Left lung (tissue), 10 donors: ENCODE results near the gene DAZL. TPM values are rescaled to one million over a fixed set of nuclear protein-coding genes. Genes with fewer than 3 reads are reported as not detected.

ENCODE experiments used
- ATAC-seq: fragments of 200-7000 bp; cut with Tn5 transposase; one replicate; pipeline ENCODE4 v1.9.1; 2020; ENCODE audit warnings: moderate library complexity
- DNase-seq, 4 donors: peaks; one replicate each; pipeline ENCODE4 v3.0.0-alpha.2; 2013 to 2020
- H3K27ac ChIP-seq, 2 donors: fragments of 200-600 bp; sonication (generic) in 1 of 2; one replicate each; pipeline versions ENCODE4 v1.5.0 to v1.8.0; 2020 to 2021
- H3K27me3 ChIP-seq, 2 donors: fragments of 200-600 bp; sonication (generic) in 1 of 2; one replicate each; pipeline versions ENCODE4 v1.5.0 to v1.8.0; 2020 to 2021
- H3K36me3 ChIP-seq, 2 donors: fragments of 200-600 bp; sonication (generic) in 1 of 2; one replicate each; pipeline versions ENCODE4 v1.5.0 to v1.8.0; 2020 to 2021
- H3K4me1 ChIP-seq, 2 donors: fragments of 200-600 bp; one replicate each; pipeline ENCODE4 v1.8.0; 2021
- H3K4me3 ChIP-seq, 2 donors: fragments of 200-600 bp; sonication (generic) in 1 of 2; one replicate each; pipeline versions ENCODE4 v1.5.0 to v1.8.0; 2020 to 2021; ENCODE audit warnings: mild to moderate bottlenecking in 1 of 2
- H3K9me3 ChIP-seq, 2 donors: fragments of 200-600 bp; sonication (generic) in 1 of 2; one replicate each; pipeline versions ENCODE4 v1.5.0 to v1.8.0; 2020 to 2021
- intact Hi-C, 2 donors: fragments of 100-400 bp; cut with DNase I; formaldehyde crosslinking; loops; one replicate each; pipeline versions ENCODE4 v1.11.2 to v1.14.2; 2022
- polyA plus RNA-seq, 6 donors: library from polyadenylated mRNA; unstranded; fragments of 120-200 nt; gene quantifications; one replicate each; pipeline ENCODE4 v1.2.1, GENCODE V29; 2013; ENCODE audit not compliant: insufficient read length in 6 of 6
- total RNA-seq, 2 donors: library from RNA; stranded (reverse); fragmentation: NEBNext Ultra II Directional; extraction: Animal tissue kit (Norgen Biotek cat#: 25700); gene quantifications; one replicate each; pipeline ENCODE4 v1.2.1, GENCODE V29; 2021
- TF ChIP-seq, protein P1 (sequence below), 2 donors: fragments of 200-600 bp; sonication (generic) in 1 of 2; IDR thresholded peaks; one replicate each; pipeline versions ENCODE4 v1.5.0 to v1.8.0; 2021; ENCODE audit warnings: antibody characterized with exemption in 2 of 2
- donor health status: DM: no; HTN: yes; CAD: no.
- donor health status: DM: no; HTN: no; CAD: no.

DAZL gene
- total and polyA plus RNA-seq, 8 donors: not detected

DNA sequence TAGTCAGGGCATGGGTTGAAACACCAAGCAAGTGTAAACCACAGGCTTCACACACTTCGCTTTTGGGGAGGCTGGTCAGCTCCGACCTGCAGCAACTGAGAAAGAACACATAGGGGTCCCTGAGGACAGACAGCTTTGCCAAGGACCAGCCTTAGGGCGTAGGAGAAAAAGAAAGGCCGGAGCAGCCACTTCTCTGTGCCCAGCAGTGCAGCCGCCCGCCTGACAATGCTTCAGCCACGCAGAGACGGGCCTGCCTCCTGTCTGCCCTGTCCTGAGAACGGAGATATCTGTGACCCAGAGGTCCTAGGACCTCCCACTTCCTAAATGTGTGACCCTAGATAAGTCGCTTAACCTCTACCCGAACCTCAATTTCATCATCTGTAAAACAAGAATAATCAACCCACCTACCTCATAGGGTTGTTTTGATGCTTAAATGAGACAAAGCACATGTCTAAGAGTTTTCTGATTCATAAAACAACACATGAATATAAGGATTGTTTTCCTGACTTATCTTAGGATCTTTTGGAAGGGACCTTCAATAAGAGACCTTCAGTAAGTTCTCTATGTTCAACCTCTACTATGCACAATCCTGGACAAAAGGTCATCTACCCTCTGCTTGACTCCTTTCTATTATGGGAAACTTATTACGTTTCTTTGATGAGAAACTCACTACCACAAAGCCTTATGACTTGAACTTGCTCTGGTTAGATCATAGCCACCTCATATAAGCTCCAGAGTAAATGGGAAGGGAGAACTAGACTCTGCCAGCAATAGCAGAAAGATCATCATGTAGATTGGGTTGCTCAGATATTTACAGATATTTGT, 58.8 kb downstream of the DAZL start:
- TF ChIP-seq, protein P1, sequence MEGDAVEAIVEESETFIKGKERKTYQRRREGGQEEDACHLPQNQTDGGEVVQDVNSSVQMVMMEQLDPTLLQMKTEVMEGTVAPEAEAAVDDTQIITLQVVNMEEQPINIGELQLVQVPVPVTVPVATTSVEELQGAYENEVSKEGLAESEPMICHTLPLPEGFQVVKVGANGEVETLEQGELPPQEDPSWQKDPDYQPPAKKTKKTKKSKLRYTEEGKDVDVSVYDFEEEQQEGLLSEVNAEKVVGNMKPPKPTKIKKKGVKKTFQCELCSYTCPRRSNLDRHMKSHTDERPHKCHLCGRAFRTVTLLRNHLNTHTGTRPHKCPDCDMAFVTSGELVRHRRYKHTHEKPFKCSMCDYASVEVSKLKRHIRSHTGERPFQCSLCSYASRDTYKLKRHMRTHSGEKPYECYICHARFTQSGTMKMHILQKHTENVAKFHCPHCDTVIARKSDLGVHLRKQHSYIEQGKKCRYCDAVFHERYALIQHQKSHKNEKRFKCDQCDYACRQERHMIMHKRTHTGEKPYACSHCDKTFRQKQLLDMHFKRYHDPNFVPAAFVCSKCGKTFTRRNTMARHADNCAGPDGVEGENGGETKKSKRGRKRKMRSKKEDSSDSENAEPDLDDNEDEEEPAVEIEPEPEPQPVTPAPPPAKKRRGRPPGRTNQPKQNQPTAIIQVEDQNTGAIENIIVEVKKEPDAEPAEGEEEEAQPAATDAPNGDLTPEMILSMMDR (IDR thresholded peaks at IDR 0.05): no peak
- ATAC-seq: no peak
- no peak overlapping the region for H3K4me3 ChIP-seq
- peak in 1 of 4 donors; percentile 50 for DNase-seq
- no peaks in the 10 kb centered on the region for H3K36me3 ChIP-seq
- H3K27me3 ChIP-seq: no peaks in the 10 kb centered on the region
- intact Hi-C loops: no loop called here
- no peak overlapping the region for H3K27ac ChIP-seq
- H3K9me3 ChIP-seq: no peaks in the 10 kb centered on the region
- H3K4me1 ChIP-seq: peaks cover 0 to 5% of the 10 kb centered on the region in 2 donors

DNA sequence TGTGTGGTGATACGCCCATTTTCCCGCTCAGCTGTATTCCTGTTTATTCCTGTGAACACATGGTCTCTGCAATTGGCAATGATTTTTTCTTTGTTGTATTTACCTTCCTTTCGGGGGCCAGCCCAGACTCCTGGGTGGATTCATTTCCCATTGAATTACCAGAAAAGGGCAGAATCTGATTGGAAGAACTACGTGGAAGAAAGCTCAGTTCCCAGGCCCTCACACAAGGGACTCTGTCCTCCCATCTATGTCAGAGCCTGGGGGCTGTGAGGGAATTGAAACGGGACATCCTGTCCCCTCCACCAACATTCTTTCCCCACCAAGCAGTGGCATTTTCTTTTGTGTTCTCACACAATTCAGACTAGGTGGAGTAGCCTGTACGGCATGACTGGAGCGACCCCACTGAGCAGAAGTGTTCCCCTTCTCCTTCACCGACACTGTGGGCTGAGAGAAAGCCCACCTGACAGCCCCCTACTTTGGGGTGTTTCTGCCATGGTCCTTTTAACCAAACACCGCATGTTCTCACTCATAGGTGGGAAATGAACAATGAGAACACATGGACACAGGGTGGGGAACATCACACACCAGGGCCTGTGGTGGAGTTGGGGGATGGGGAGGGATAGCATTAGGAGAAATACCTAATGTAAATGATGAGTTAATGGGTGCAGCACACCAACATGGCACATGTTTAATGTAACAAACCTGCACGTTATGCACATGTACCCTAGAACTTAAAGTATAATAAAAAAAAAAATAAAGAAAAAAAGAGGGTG, 59.6 kb downstream of the DAZL start:
- ATAC-seq (no peak), DNase-seq (no peak)
- Histone ChIP-seq H3K36me3 (no peaks in the 10 kb centered on the region), H3K4me3 (no peak overlapping the region), H3K9me3 (no peaks in the 10 kb centered on the region), H3K27me3 (no peaks in the 10 kb centered on the region), H3K27ac (peak overlapping the region in 1 of 2 donors; percentile 19), H3K4me1 (peaks cover 0 to 3% of the 10 kb centered on the region in 2 donors)
- TF ChIP-seq, protein P1 (IDR thresholded peaks at IDR 0.05): no peak
- intact Hi-C loops: no loop called here

DNA sequence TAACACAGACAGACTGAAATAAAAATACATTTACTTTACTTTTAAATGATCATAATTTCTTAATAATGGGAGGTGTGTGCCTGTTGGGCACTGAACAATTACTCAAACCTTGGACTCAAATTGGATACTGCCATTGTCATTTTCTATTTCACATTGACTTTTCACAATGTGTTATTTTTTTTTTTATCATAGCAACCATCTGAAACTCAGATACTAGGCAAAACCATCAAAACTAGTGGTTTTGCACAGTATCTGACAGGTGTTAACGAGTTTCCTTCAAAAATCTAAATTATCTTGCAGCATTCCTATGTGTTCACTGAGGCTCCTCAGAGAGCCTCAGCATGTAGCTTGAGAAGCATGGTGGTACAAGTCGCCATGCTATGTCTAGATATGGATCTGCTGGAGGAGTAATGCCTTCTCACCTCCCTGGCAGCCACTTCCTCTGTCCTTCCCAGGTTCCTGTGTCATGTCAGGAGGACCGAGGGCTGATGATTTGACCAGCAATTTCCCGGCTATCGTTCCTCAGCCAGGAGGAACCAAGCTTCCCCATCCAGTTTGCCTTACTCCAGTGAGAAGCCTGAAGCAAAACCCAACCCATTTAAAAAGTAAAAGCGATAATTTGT, 61.9 kb downstream of the DAZL start:
- intact Hi-C loops: no loop called here
- no peak for ATAC-seq

DNA sequence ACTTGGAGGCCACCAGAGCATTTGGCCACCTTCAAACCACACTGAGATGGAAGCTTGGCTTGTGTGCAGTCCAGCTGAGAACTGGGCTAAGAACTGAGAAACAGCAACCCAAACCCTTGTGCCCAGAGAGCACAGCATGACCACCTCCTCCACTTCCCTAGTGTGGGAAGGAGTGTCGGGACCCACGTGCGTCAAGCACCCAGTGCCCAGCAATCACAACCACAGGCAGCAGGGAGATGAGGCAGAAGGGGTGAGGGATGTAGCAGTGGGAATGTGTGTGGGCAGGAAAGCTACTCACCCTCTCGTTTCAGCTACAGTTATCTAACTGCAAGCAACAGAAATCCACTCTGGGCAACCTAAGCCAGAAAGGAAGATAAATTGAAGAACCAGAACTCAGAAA, 66.7 kb downstream of the DAZL start:
- ATAC-seq (no peak), DNase-seq (no peak)
- Histone ChIP-seq H3K27ac (no peak overlapping the region), H3K27me3 (no peaks in the 10 kb centered on the region), H3K4me3 (no peak overlapping the region), H3K4me1 (no peaks in the 10 kb centered on the region), H3K9me3 (no peaks in the 10 kb centered on the region), H3K36me3 (no peaks in the 10 kb centered on the region)
- intact Hi-C loops: no loop called here
- TF ChIP-seq, protein P1 (IDR thresholded peaks at IDR 0.05): no peak

More for the DNA sequence above, 61.9 kb downstream of the DAZL start:
- H3K4me1 ChIP-seq: no peaks in the 10 kb centered on the region
- H3K9me3 ChIP-seq: no peaks in the 10 kb centered on the region
- no peaks in the 10 kb centered on the region for H3K36me3 ChIP-seq
- H3K4me3 ChIP-seq: no peak overlapping the region
- TF ChIP-seq, protein P1 (IDR thresholded peaks at IDR 0.05): no peak
- no peak for DNase-seq
- no peak overlapping the region for H3K27ac ChIP-seq
- H3K27me3 ChIP-seq: no peaks in the 10 kb centered on the region

DNA sequence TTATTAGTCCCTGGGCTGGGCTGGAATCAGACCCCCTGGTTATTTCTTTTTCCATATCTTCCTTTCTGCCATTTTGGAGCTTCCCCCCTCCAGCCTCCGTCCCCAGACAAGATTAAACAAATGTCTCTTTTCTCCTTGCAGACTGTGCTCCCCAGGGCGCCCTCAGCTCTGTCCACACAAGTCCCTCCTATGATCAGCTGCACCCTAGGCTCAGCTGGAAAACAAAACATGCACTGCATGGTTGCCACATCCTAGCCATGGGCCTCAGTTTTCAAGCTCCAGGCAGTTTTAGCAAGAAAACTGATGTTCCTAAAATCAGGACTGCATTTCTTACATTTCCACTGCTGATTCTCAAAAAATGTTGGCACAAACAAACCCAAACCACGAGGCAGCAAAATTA, 68.2 kb downstream of the DAZL start:
- ATAC-seq: no peak
- Histone ChIP-seq H3K4me3 (no peak overlapping the region), H3K27ac (no peak overlapping the region), H3K27me3 (no peaks in the 10 kb centered on the region), H3K4me1 (no peaks in the 10 kb centered on the region), H3K36me3 (no peaks in the 10 kb centered on the region), H3K9me3 (no peaks in the 10 kb centered on the region)
- intact Hi-C loops: no loop called here
- no peak for DNase-seq
- TF ChIP-seq, protein P1 (IDR thresholded peaks at IDR 0.05): no peak
